ENCODE measurements around the gene LDAF1. TPM values are rescaled to one million over a fixed set of nuclear protein-coding genes. Genes with fewer than 3 reads are reported as not detected.
"Not testable (repeated sequence)": the region's sequence is repeated elsewhere in the genome, so short reads cannot be mapped to it uniquely, and the experiment has no call there.

The LDAF1 gene
- total and polyA plus RNA-seq, 2 donors (not counting 1 experiment from before 2014, with no cell fraction given): 36.3 to 123 TPM

GRCh38 chr16:21190599-21190998, 32.1 kb downstream of the LDAF1 start:
- Histone ChIP-seq H3K27me3 (ENCODE audit: control insufficient read depth, insufficient read depth, low read length) (peaks cover 5% of the 10 kb centered on the region), H3K79me2 (ENCODE audit: control insufficient read depth, insufficient read depth, low read length) (no peaks in the 10 kb centered on the region), H3K9ac (ENCODE audit: insufficient read depth, low read length) (no peak overlapping the region), H4K20me1 (ENCODE audit: control insufficient read depth, extremely low read depth, insufficient read depth, low read length) (no peaks in the 10 kb centered on the region), H3K4me3 (replicated peaks in 1 of 4; ENCODE audit: control extremely low read depth in 1 of 4, insufficient read depth in 1 of 4, low read depth in 3 of 4, low read length in 4 of 4) (no peak overlapping the region), H3K4me2 (ENCODE audit: extremely low read depth, insufficient read depth, low read length) (no peak overlapping the region), H3K27ac (ENCODE audit: insufficient read depth, low read length) (no peak overlapping the region), H3K9me3 (ENCODE audit: control insufficient read depth, insufficient read depth, low read depth, low read length) (no peaks in the 10 kb centered on the region), H3K36me3 (ENCODE audit: control insufficient read depth, insufficient read depth, low read length) (no peaks in the 10 kb centered on the region), H2AFZ (ENCODE audit: low read length) (no peak overlapping the region), H3K4me1 (ENCODE audit: control insufficient read depth, extremely low read depth, insufficient read depth, low read length) (peaks cover 3% of the 10 kb centered on the region)
- peak in 1 of 2 donors; percentile 36 for DNase-seq (ENCODE audit: low read depth in 2 of 2)
- TF ChIP-seq EZH2 (IDR thresholded peaks at IDR 0.05; ENCODE audit: low read length, missing control alignments) (no peak), CTCF (conservative IDR thresholded peaks at IDR 0.05 in 1 of 2, IDR thresholded peaks at IDR 0.05 in 1 of 2; ENCODE audit: low read depth in 1 of 2, low read length in 2 of 2) (no peak)

- Histone ChIP-seq H4K20me1 (ENCODE audit: control insufficient read depth, extremely low read depth, insufficient read depth, low read length) (no peaks in the 10 kb centered on the region), H3K4me3 (replicated peaks in 1 of 4; ENCODE audit: control extremely low read depth in 1 of 4, insufficient read depth in 1 of 4, low read depth in 3 of 4, low read length in 4 of 4) (no peak overlapping the region), H3K9me3 (ENCODE audit: control insufficient read depth, insufficient read depth, low read depth, low read length) (no peaks in the 10 kb centered on the region), H3K9ac (ENCODE audit: insufficient read depth, low read length) (no peak overlapping the region), H3K4me2 (ENCODE audit: extremely low read depth, insufficient read depth, low read length) (no peak overlapping the region), H3K79me2 (ENCODE audit: control insufficient read depth, insufficient read depth, low read length) (no peaks in the 10 kb centered on the region), H3K36me3 (ENCODE audit: control insufficient read depth, insufficient read depth, low read length) (no peaks in the 10 kb centered on the region), H3K27ac (ENCODE audit: insufficient read depth, low read length) (no peak overlapping the region), H3K4me1 (ENCODE audit: control insufficient read depth, extremely low read depth, insufficient read depth, low read length) (peaks cover 3% of the 10 kb centered on the region), H3K27me3 (ENCODE audit: control insufficient read depth, insufficient read depth, low read length) (peaks cover 5% of the 10 kb centered on the region), H2AFZ (ENCODE audit: low read length) (no peak overlapping the region)
- DNase-seq (ENCODE audit: low read depth in 2 of 2): no peak
- TF ChIP-seq CTCF (conservative IDR thresholded peaks at IDR 0.05 in 1 of 2, IDR thresholded peaks at IDR 0.05 in 1 of 2; ENCODE audit: low read depth in 1 of 2, low read length in 2 of 2): no peak
- TF ChIP-seq EZH2 (IDR thresholded peaks at IDR 0.05; ENCODE audit: low read length, missing control alignments): no peak
Measured at GRCh38 chr16:21192991-21193390, 34.5 kb downstream of the LDAF1 start.

GRCh38 chr16:21194771-21195301, 36.4 kb downstream of the LDAF1 start:
- TF ChIP-seq EZH2 (IDR thresholded peaks at IDR 0.05; ENCODE audit: low read length, missing control alignments) (no peak), CTCF (conservative IDR thresholded peaks at IDR 0.05 in 1 of 2, IDR thresholded peaks at IDR 0.05 in 1 of 2; ENCODE audit: low read depth in 1 of 2, low read length in 2 of 2) (no peak)
- Histone ChIP-seq H3K4me2 (ENCODE audit: extremely low read depth, insufficient read depth, low read length) (no peak overlapping the region), H3K79me2 (ENCODE audit: control insufficient read depth, insufficient read depth, low read length) (no peaks in the 10 kb centered on the region), H4K20me1 (ENCODE audit: control insufficient read depth, extremely low read depth, insufficient read depth, low read length) (no peaks in the 10 kb centered on the region), H3K27ac (ENCODE audit: insufficient read depth, low read length) (no peak overlapping the region), H2AFZ (ENCODE audit: low read length) (no peak overlapping the region), H3K9ac (ENCODE audit: insufficient read depth, low read length) (no peak overlapping the region), H3K4me3 (replicated peaks in 1 of 4; ENCODE audit: control extremely low read depth in 1 of 4, insufficient read depth in 1 of 4, low read depth in 3 of 4, low read length in 4 of 4) (no peak overlapping the region), H3K4me1 (ENCODE audit: control insufficient read depth, extremely low read depth, insufficient read depth, low read length) (no peaks in the 10 kb centered on the region), H3K9me3 (ENCODE audit: control insufficient read depth, insufficient read depth, low read depth, low read length) (no peaks in the 10 kb centered on the region), H3K27me3 (ENCODE audit: control insufficient read depth, insufficient read depth, low read length) (peaks cover 10% of the 10 kb centered on the region), H3K36me3 (ENCODE audit: control insufficient read depth, insufficient read depth, low read length) (no peaks in the 10 kb centered on the region)
- peak in 1 of 2 donors; percentile 15 for DNase-seq (ENCODE audit: low read depth in 2 of 2)

GRCh38 chr16:21195330-21195729, 36.9 kb downstream of the LDAF1 start:
- not testable (repeated sequence) for H3K9ac ChIP-seq (ENCODE audit: insufficient read depth, low read length); H3K27ac ChIP-seq (ENCODE audit: insufficient read depth, low read length)

More at GRCh38 chr16:21195330-21195729, 36.9 kb downstream of the LDAF1 start:
- not testable (repeated sequence) for H4K20me1 ChIP-seq (ENCODE audit: control insufficient read depth, extremely low read depth, insufficient read depth, low read length); H3K4me3 ChIP-seq (replicated peaks in 1 of 4; ENCODE audit: control extremely low read depth in 1 of 4, insufficient read depth in 1 of 4, low read depth in 3 of 4, low read length in 4 of 4); H3K4me2 ChIP-seq (ENCODE audit: extremely low read depth, insufficient read depth, low read length); DNase-seq (ENCODE audit: low read depth in 2 of 2); H3K36me3 ChIP-seq (ENCODE audit: control insufficient read depth, insufficient read depth, low read length); H3K79me2 ChIP-seq (ENCODE audit: control insufficient read depth, insufficient read depth, low read length); H3K9me3 ChIP-seq (ENCODE audit: control insufficient read depth, insufficient read depth, low read depth, low read length); H3K4me1 ChIP-seq (ENCODE audit: control insufficient read depth, extremely low read depth, insufficient read depth, low read length); H2AFZ ChIP-seq (ENCODE audit: low read length)
- H3K27me3 ChIP-seq (ENCODE audit: control insufficient read depth, insufficient read depth, low read length): peaks cover 10% of the 10 kb centered on the region
